ENCODE data around the gene JAKMIP2. TPM values are rescaled to one million over a fixed set of nuclear protein-coding genes. Genes with fewer than 3 reads are reported as not detected.
"Not testable (repeated sequence)": the region's sequence is repeated elsewhere in the genome, so short reads cannot be mapped to it uniquely, and the experiment has no call there.

JAKMIP2 gene
- total RNA-seq, 1 donor from 2014 or later, result 8.2 TPM

- no peak for DNase-seq
Observed at GRCh38 chr5:147555176-147555575, 227.4 kb downstream of the JAKMIP2 start.

DNA sequence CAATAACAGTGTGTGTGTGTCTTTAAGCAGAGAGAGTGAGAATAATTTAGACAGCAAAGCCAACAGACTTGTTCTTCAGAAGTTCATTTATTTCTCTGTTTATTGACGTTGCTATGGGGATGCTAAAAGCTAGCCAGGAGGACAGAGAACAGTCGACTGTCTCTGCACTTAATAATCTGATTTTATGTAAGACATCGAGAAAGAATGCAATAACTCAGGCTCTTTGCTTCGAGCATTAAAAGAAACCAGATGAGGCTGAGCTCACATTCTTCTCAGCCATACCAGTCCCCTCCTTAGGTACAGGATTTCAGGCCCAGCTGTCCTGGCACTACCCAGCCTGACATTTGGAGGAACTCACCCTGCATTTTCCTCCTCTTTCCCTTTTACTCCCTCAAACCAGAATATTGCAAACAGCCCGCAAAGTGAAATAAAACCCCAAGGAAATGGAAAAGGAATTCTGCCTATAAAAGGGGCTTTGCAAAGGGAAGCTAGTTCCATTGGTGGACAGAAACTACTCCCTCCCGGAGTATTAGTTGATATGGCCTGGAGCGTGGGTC is 228.2 kb downstream of the JAKMIP2 start:
- peak; percentile 96 for DNase-seq

- not testable (repeated sequence) for DNase-seq
Observed at GRCh38 chr5:147553817-147554216, 228.7 kb downstream of the JAKMIP2 start.

DNA sequence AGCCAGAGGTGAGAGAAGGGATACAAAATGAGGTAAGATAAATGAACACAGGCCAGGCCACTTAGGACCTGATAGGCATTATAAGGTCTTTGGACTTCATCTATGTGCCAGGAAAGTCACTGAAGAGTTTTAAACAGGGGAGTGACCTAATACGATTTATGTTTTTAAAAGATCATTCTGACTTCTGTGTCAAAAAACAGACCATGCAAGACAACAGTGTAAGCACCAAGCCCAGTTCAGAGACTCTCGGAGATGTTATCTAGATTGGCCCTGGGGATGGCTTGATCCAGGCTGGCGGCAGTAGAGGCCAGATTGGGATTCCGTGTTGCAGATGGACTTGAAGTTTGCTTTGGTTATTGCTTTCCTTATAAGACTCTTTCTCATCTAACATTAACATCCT is 229.6 kb downstream of the JAKMIP2 start:
- DNase-seq, result no peak

GRCh38 chr5:147551677-147552076 is 230.9 kb downstream of the JAKMIP2 start:
- DNase-seq, result no peak

DNA sequence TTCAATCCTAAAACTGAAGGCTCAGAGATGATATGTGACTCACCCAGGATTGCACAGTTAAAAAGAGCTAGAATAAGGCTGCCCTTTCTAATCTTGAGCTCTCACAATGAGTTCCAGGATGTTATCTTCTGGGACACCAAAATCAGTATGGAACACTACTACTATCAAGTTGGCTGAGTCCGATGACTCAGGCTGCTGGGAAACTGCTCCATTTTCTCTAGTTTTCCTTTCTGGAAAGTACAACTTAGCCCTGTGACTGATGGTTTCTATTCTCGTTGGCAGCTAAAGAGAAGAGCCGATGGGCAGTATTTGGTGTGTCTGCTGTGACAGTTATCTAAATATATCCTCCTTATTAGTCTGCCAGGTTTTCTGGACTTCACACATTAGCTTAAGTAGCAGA is 234.8 kb downstream of the JAKMIP2 start:
- DNase-seq, result peak; percentile 30

GRCh38 chr5:147544556-147544955 is 238.0 kb downstream of the JAKMIP2 start:
- no peak for DNase-seq

GRCh38 chr5:147539053-147539452 is 243.5 kb downstream of the JAKMIP2 start:
- no peak for DNase-seq

DNA sequence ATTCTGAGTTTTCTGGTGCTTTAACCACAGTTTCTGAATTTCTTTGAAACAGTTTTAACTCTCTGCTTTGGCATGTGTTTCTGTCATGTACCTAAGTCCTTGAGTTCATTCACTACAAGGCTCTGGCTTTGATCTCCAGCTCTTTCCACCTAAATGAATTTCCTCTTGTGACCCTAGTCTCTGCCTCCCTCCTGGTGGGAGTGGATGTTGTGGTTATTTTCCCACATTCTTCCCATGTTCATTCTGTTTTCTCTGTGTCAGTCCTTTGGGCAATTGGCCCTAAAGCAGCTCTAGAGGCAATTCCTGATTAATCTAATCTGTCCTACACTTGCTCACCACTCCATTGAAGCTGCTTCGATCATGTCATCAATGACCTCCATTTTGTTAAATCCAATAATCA is 244.3 kb downstream of the JAKMIP2 start:
- no peak for DNase-seq

Other genes starting within 250 kb of the JAKMIP2 start
- not detected for gene SPINK1, start 48.9 kb upstream of the JAKMIP2 start, total RNA-seq
- gene SCGB3A2, start 96.0 kb upstream of the JAKMIP2 start, total RNA-seq, result 5.8 TPM
- 4.2 TPM for gene C5orf46, start 123.8 kb upstream of the JAKMIP2 start, total RNA-seq